ENCODE data around the gene EHHADH.

The EHHADH gene

DNA sequence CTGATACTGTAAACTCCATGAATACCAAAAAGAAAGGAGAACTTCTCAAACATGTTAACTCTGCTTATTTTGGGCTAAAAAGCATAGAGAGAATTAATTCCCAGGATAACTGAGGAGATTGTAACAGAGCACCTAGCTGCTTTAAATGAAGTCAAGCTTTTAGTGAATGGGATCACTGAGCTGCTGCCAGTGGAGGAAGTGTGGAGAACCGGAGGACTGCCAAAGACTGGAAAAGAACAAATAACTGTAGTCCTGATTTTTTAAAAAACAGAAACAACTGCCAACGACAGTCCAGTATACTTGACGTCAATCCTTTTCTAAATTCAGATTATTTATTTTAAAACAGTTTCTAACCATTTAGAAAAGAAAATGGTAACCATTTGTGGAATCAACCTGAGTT lies 104.3 kb downstream of the EHHADH start:
- TF ChIP-seq, protein P1, sequence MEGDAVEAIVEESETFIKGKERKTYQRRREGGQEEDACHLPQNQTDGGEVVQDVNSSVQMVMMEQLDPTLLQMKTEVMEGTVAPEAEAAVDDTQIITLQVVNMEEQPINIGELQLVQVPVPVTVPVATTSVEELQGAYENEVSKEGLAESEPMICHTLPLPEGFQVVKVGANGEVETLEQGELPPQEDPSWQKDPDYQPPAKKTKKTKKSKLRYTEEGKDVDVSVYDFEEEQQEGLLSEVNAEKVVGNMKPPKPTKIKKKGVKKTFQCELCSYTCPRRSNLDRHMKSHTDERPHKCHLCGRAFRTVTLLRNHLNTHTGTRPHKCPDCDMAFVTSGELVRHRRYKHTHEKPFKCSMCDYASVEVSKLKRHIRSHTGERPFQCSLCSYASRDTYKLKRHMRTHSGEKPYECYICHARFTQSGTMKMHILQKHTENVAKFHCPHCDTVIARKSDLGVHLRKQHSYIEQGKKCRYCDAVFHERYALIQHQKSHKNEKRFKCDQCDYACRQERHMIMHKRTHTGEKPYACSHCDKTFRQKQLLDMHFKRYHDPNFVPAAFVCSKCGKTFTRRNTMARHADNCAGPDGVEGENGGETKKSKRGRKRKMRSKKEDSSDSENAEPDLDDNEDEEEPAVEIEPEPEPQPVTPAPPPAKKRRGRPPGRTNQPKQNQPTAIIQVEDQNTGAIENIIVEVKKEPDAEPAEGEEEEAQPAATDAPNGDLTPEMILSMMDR (IDR thresholded peaks at IDR 0.05; ENCODE audit: unreplicated experiment in 3 of 3), result no peak

DNA sequence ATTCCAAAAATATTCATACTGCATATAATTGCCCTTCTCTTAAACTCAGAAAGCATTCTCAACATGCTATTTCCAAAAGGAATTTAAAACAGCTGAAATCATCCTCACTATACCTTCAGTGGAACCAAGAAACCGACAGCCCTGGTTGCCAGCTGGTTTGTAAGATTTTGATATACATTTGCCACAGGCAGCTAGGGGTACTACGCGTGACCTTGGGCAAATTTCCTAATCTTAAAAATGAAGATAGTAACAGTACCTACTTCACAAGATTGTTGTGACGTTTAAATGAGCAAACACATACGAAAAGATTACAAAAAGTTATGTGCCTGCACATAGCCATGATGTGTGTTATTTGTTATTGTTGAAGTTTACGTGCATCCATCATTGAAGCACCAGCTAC lies 108.3 kb downstream of the EHHADH start:
- H3K27ac Mint-ChIP-seq, result no peak overlapping the region
- H3K4me1 Mint-ChIP-seq, result peaks cover 11% of the 10 kb centered on the region
- H3K4me3 Mint-ChIP-seq, result no peak overlapping the region
- H3K36me3 Mint-ChIP-seq (ENCODE audit: low read depth), result no peaks in the 10 kb centered on the region
- TF ChIP-seq, protein P1 (IDR thresholded peaks at IDR 0.05; ENCODE audit: unreplicated experiment in 3 of 3), result no peak
- peaks cover 4% of the 10 kb centered on the region for H3K27me3 Mint-ChIP-seq (ENCODE audit: low read depth)
- no peaks in the 10 kb centered on the region for H3K9me3 Mint-ChIP-seq

More for the DNA sequence above, 104.3 kb downstream of the EHHADH start:
- Mint-ChIP-seq H3K36me3 (ENCODE audit: low read depth) (no peaks in the 10 kb centered on the region), H3K4me3 (peak overlapping the region; percentile 4 to 77 (median 44)), H3K27ac (no peak overlapping the region), H3K9me3 (no peaks in the 10 kb centered on the region), H3K27me3 (ENCODE audit: low read depth) (peaks cover 8% of the 10 kb centered on the region), H3K4me1 (peaks cover 20% of the 10 kb centered on the region)

DNA sequence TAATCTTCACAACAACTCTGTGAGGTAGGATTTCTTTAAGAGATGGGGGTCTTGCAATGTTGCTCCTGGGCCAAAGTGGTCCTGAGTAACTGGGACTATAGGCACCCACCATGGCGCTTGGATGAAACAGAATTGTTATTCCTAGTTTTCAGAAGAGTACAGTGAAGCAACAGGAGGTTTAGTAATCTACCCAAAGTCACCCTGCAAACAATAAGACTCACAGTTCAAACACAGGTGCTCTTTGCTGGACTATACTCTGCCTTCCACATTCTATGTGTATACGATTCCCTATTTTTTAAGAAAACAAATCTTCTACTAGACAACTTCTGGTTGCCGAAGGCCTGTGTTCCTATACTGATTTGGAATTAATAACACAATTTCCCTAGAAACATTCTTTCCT lies 109.1 kb downstream of the EHHADH start:
- no peaks in the 10 kb centered on the region for H3K36me3 Mint-ChIP-seq (ENCODE audit: low read depth)
- no peak overlapping the region for H3K4me3 Mint-ChIP-seq
- peaks cover 5% of the 10 kb centered on the region for H3K4me1 Mint-ChIP-seq
- H3K27me3 Mint-ChIP-seq (ENCODE audit: low read depth), result no peaks in the 10 kb centered on the region
- no peaks in the 10 kb centered on the region for H3K9me3 Mint-ChIP-seq
- no peak overlapping the region for H3K27ac Mint-ChIP-seq
- TF ChIP-seq, protein P1 (IDR thresholded peaks at IDR 0.05; ENCODE audit: unreplicated experiment in 3 of 3), result no peak

Data from nephron (organoid).